Uterus (tissue), 4 donors: Measurements from ENCODE around the gene STK32C. TPM values are rescaled to one million over a fixed set of nuclear protein-coding genes. Genes with fewer than 3 reads are reported as not detected.

Source experiments
- DNase-seq, 2 donors: peaks; one replicate each; pipeline ENCODE4 v3.0.0-alpha.2; 2019 to 2020
- H3K27ac ChIP-seq, 2 donors: fragments of 200-600 bp; sonication (generic); 1 replicate in 1 of 2; 2 replicates in 1 of 2; pipeline ENCODE4 v1.5.1; 2016 to 2018
- H3K27me3 ChIP-seq, 2 donors: fragments of 200-600 bp; sonication (generic); one replicate each; pipeline ENCODE4 v1.5.1; 2018 to 2019; ENCODE audit warnings: control low read depth in 1 of 2
- H3K36me3 ChIP-seq, 2 donors: fragments of 200-600 bp; sonication (generic); one replicate each; pipeline ENCODE4 v1.5.1; 2019; ENCODE audit warnings: control low read depth in 1 of 2
- H3K4me1 ChIP-seq, 2 donors: fragments of 200-600 bp; sonication (generic); one replicate each; pipeline ENCODE4 v1.5.1; 2018 to 2019; ENCODE audit warnings: control low read depth in 1 of 2
- H3K4me3 ChIP-seq, 2 donors: fragments of 200-600 bp; sonication (generic); 1 replicate in 1 of 2; 2 replicates in 1 of 2; pipeline ENCODE4 v1.5.1; 2018 to 2019; ENCODE audit warnings: mild to moderate bottlenecking in 1 of 2
- H3K9me3 ChIP-seq, 2 donors: fragments of 200-600 bp; sonication (generic); one replicate each; pipeline ENCODE4 v1.5.1; 2019; ENCODE audit warnings: control low read depth in 1 of 2
- POLR2A ChIP-seq, 2 donors: fragments of 450-650 bp; IDR thresholded peaks; one replicate each; pipeline ENCODE4 v1.6.1; 2016; ENCODE audit warnings: antibody characterized with exemption in 2 of 2, mild to moderate bottlenecking in 1 of 2, moderate library complexity in 1 of 2
- intact Hi-C: fragments of 100-400 bp; cut with DNase I; formaldehyde crosslinking; loops from one replicate; pipeline ENCODE4 v1.15.1; 2023; ENCODE audit warnings: low total_unique reads
- total RNA-seq, 4 donors: library from RNA; depleted of rRNA in 3 of 4; stranded (reverse); fragments of >200 nt in 3 of 4; gene quantifications; one replicate each; pipeline versions ENCODE4 v1.1.0 to v1.2.4, GENCODE V29; 2014 to 2023
- TF ChIP-seq, protein P1 (sequence below), 4 experiments: fragments of 200-600 bp in 2 of 4; fragments of 450-650 bp in 2 of 4; sonication (generic) in 2 of 4; IDR thresholded peaks; one replicate each; pipeline ENCODE4 v1.5.1; 2016 to 2019; ENCODE audit warnings: antibody characterized with exemption in 4 of 4, mild to moderate bottlenecking in 2 of 4, moderate library complexity in 1 of 4
- donor health status: DM: yes; HTN: yes; CAD: no.

STK32C gene
- total RNA-seq, 4 donors from 2014 or later: 0.51 to 17.2 (median 3.2) TPM

GRCh38 chr10:132195366-132196075, 112.2 kb downstream of the STK32C start:
- Histone ChIP-seq H3K36me3 (no peaks in the 10 kb centered on the region), H3K4me3 (no peak overlapping the region), H3K27ac (no peak overlapping the region), H3K27me3 (no peaks in the 10 kb centered on the region), H3K9me3 (no peaks in the 10 kb centered on the region), H3K4me1 (no peaks in the 10 kb centered on the region)
- intact Hi-C loops: no loop called here
- DNase-seq: no peak
- TF ChIP-seq, protein P1, sequence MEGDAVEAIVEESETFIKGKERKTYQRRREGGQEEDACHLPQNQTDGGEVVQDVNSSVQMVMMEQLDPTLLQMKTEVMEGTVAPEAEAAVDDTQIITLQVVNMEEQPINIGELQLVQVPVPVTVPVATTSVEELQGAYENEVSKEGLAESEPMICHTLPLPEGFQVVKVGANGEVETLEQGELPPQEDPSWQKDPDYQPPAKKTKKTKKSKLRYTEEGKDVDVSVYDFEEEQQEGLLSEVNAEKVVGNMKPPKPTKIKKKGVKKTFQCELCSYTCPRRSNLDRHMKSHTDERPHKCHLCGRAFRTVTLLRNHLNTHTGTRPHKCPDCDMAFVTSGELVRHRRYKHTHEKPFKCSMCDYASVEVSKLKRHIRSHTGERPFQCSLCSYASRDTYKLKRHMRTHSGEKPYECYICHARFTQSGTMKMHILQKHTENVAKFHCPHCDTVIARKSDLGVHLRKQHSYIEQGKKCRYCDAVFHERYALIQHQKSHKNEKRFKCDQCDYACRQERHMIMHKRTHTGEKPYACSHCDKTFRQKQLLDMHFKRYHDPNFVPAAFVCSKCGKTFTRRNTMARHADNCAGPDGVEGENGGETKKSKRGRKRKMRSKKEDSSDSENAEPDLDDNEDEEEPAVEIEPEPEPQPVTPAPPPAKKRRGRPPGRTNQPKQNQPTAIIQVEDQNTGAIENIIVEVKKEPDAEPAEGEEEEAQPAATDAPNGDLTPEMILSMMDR (IDR thresholded peaks at IDR 0.05): no peak
- TF ChIP-seq POLR2A (IDR thresholded peaks at IDR 0.05): no peak

DNA sequence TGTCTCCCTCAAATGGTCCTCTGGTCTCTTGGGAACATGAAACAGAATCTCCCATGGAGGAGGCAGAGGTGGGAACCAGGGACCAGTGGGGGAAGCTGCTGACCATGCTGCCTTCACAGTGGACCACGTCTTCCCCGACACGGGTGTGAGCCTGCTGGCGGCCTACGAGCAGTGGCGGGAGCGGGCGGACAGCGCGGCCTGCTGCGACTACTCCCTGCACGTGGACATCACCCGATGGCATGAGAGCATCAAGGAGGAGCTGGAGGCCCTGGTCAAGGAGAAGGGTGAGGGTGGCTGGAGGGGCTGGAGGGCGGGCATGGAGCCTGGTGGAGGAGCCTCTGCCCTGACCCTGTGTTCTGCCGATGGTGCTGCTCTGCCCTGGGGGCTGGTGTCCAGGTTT, 113.0 kb downstream of the STK32C start:
- intact Hi-C loops: no loop called here
- H3K4me3 ChIP-seq: no peak overlapping the region
- no peaks in the 10 kb centered on the region for H3K27me3 ChIP-seq
- H3K36me3 ChIP-seq: no peaks in the 10 kb centered on the region
- H3K4me1 ChIP-seq: no peaks in the 10 kb centered on the region
- no peak for DNase-seq
- no peaks in the 10 kb centered on the region for H3K9me3 ChIP-seq
- H3K27ac ChIP-seq: no peak overlapping the region
- TF ChIP-seq, protein P1 (IDR thresholded peaks at IDR 0.05): no peak

- no peak for DNase-seq
- Histone ChIP-seq H3K36me3 (no peaks in the 10 kb centered on the region), H3K27me3 (no peaks in the 10 kb centered on the region), H3K4me3 (no peak overlapping the region), H3K27ac (no peak overlapping the region), H3K4me1 (no peaks in the 10 kb centered on the region), H3K9me3 (no peaks in the 10 kb centered on the region)
- TF ChIP-seq, protein P1 (IDR thresholded peaks at IDR 0.05): no peak
- TF ChIP-seq POLR2A (IDR thresholded peaks at IDR 0.05): no peak
- intact Hi-C loops: no loop called here
Measured at GRCh38 chr10:132193907-132194552, 113.7 kb downstream of the STK32C start.

GRCh38 chr10:132192991-132193665, 114.6 kb downstream of the STK32C start:
- Histone ChIP-seq H3K27ac (no peak overlapping the region), H3K4me3 (no peak overlapping the region), H3K36me3 (no peaks in the 10 kb centered on the region), H3K27me3 (peaks cover 1 to 6% of the 10 kb centered on the region in 2 donors), H3K9me3 (no peaks in the 10 kb centered on the region), H3K4me1 (no peaks in the 10 kb centered on the region)
- intact Hi-C loops: no loop called here
- no peak for DNase-seq
- TF ChIP-seq, protein P1 (IDR thresholded peaks at IDR 0.05): no peak
- TF ChIP-seq POLR2A (IDR thresholded peaks at IDR 0.05): no peak
